Breast epithelium (tissue), 4 donors: ENCODE data around the gene SLC22A7. TPM values are rescaled to one million over a fixed set of nuclear protein-coding genes. Genes with fewer than 3 reads are reported as not detected.
"Not testable (repeated sequence)": the region's sequence is repeated elsewhere in the genome, so short reads cannot be mapped to it uniquely, and the experiment has no call there.

Source experiments
- DNase-seq, 2 donors: peaks; one replicate each; pipeline ENCODE4 v3.0.0-alpha.2; 2019; ENCODE audit warnings: low spot score in 2 of 2
- H3K27ac ChIP-seq, 2 donors: fragments of 200-600 bp; sonication (generic) in 1 of 2; one replicate each; pipeline ENCODE4 v1.5.1; 2016 to 2019; ENCODE audit warnings: mild to moderate bottlenecking in 1 of 2
- H3K27me3 ChIP-seq, 2 donors: fragments of 200-600 bp; sonication (generic) in 1 of 2; one replicate each; pipeline versions ENCODE4 v1.5.1 to v1.6.0; 2017 to 2019; ENCODE audit warnings: control low read depth in 1 of 2, mild to moderate bottlenecking in 1 of 2
- H3K36me3 ChIP-seq: fragments of 200-600 bp; one replicate; pipeline ENCODE4 v1.5.1; 2019
- H3K4me1 ChIP-seq, 2 donors: fragments of 200-600 bp; sonication (generic); one replicate each; pipeline ENCODE4 v1.5.1; 2016 to 2019; ENCODE audit warnings: control low read depth in 1 of 2
- H3K4me3 ChIP-seq, 3 donors: fragments of 200-600 bp; sonication (generic); 1 replicate in 2 of 3; 2 replicates in 1 of 3; pipeline ENCODE4 v1.5.1; 2016 to 2019; ENCODE audit warnings: mild to moderate bottlenecking in 3 of 3, moderate library complexity in 2 of 3
- H3K9me3 ChIP-seq, 2 donors: fragments of 200-600 bp; sonication (generic) in 1 of 2; one replicate each; pipeline ENCODE4 v1.5.1; 2016 to 2019; ENCODE audit warnings: control low read depth in 1 of 2
- POLR2A ChIP-seq: fragments of 450-650 bp; IDR thresholded peaks from one replicate; pipeline ENCODE4 v1.6.1; 2016; ENCODE audit warnings: antibody characterized with exemption, mild to moderate bottlenecking, moderate library complexity
- POLR2AphosphoS5 ChIP-seq, 3 donors: sonication (generic); formaldehyde crosslinking; IDR thresholded peaks; one replicate each; pipeline ENCODE4 v1.6.1; 2017; ENCODE audit warnings: antibody characterized with exemption in 3 of 3
- intact Hi-C: fragments of 100-400 bp; cut with DNase I; formaldehyde crosslinking; loops from one replicate; pipeline ENCODE4 v1.15.1; 2023; ENCODE audit warnings: low total_unique reads
- total RNA-seq, 3 donors: library from RNA; depleted of rRNA; stranded (reverse); fragments of >200 nt; gene quantifications; one replicate each; pipeline ENCODE4 v1.1.0, GENCODE V29; 2016
- TF ChIP-seq, protein P1 (sequence below), 3 donors: fragments of 450-650 bp; IDR thresholded peaks; one replicate each; pipeline ENCODE4 v1.5.1; 2016 to 2017; ENCODE audit warnings: antibody characterized with exemption in 3 of 3, mild to moderate bottlenecking in 3 of 3, moderate library complexity in 3 of 3

The SLC22A7 gene
- total RNA-seq, 3 donors from 2014 or later: not detected

DNA sequence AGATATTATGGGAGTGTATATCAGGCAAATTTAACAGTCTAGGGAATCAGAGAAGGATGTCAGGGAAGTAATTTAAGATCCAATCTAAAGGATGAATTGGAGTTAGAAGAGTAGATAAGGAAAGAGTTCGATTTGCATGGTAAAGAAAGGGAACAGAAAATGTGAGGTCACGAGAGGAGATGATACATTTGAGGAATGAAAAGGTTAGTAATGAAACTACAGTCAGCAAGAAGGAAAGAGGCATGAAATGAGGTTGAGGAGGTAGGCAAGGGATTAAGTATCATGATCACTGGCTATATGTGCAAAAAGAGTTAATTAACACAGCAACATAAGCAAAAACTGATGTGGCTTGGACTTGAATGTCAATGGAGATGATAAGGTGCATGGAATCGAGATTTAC is 49.0 kb downstream of the SLC22A7 start:
- DNase-seq: no peak
- Histone ChIP-seq H3K36me3 (peaks cover 8% of the 10 kb centered on the region), H3K27ac (no peak overlapping the region), H3K9me3 (no peaks in the 10 kb centered on the region), H3K4me1 (no peaks in the 10 kb centered on the region), H3K4me3 (no peak overlapping the region), H3K27me3 (no peaks in the 10 kb centered on the region)
- intact Hi-C loops: no loop called here
- no peak for TF ChIP-seq POLR2A
- TF ChIP-seq, protein P1, sequence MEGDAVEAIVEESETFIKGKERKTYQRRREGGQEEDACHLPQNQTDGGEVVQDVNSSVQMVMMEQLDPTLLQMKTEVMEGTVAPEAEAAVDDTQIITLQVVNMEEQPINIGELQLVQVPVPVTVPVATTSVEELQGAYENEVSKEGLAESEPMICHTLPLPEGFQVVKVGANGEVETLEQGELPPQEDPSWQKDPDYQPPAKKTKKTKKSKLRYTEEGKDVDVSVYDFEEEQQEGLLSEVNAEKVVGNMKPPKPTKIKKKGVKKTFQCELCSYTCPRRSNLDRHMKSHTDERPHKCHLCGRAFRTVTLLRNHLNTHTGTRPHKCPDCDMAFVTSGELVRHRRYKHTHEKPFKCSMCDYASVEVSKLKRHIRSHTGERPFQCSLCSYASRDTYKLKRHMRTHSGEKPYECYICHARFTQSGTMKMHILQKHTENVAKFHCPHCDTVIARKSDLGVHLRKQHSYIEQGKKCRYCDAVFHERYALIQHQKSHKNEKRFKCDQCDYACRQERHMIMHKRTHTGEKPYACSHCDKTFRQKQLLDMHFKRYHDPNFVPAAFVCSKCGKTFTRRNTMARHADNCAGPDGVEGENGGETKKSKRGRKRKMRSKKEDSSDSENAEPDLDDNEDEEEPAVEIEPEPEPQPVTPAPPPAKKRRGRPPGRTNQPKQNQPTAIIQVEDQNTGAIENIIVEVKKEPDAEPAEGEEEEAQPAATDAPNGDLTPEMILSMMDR (IDR thresholded peaks at IDR 0.05): no peak
- TF ChIP-seq POLR2AphosphoS5 (IDR thresholded peaks at IDR 0.05): no peak

DNA sequence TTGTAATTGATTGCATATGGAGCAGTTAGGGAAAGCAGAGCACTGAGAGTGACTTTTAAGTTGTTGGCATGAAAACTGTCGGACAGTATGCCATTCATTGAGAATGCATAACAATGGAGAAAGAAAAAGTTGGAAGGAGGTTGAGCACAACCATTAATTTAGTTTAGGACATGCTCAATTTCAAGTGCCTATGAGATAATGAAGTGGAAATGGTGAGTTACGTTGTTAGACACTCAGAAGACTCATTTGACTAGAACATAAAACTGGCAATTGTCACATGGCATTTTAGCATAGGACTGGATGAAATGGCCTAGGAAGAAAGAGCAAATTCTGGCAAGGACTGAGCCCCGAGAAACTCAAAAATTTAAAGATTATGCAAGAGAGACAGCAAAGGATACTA is 49.4 kb downstream of the SLC22A7 start:
- intact Hi-C loops: no loop called here

DNA sequence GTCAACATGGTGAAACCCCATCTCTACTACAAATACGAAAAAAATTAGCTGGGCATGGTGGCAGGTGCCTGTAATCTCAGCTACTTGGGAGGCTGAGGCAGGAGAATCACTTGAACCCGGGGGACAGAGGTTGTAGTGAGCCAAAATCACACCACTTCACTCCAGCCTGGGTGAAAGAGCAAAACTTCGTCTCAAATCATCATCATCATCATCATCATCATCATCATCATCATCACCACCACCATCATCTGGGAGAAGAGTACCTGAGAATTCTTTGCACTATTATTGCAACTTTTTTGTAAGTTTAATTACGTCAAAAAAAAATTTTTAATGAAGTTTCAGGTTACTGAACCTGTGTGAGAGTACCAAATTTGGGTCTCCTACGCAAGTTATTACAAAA is 53.9 kb downstream of the SLC22A7 start:
- DNase-seq, H3K4me1 ChIP-seq, H3K4me3 ChIP-seq, intact Hi-C loops, H3K27me3 ChIP-seq, H3K27ac ChIP-seq, H3K9me3 ChIP-seq: not testable (repeated sequence)
- peaks cover 14% of the 10 kb centered on the region for H3K36me3 ChIP-seq

More for the DNA sequence above, 49.4 kb downstream of the SLC22A7 start:
- Histone ChIP-seq H3K27ac (no peak overlapping the region), H3K9me3 (no peaks in the 10 kb centered on the region), H3K27me3 (no peaks in the 10 kb centered on the region), H3K4me3 (no peak overlapping the region), H3K4me1 (no peaks in the 10 kb centered on the region), H3K36me3 (peaks cover 8% of the 10 kb centered on the region)
- TF ChIP-seq, protein P1 (IDR thresholded peaks at IDR 0.05): no peak
- TF ChIP-seq POLR2AphosphoS5 (IDR thresholded peaks at IDR 0.05): no peak
- no peak for TF ChIP-seq POLR2A
- DNase-seq: no peak

Other genes with a start within 250 kb of the SLC22A7 start
- 10 to 100 TPM; 12.6 to 21.4 (median 19.3) TPM for gene CUL7, start 244.4 kb upstream of the SLC22A7 start, total RNA-seq
- gene MRPL2, start 238.8 kb upstream of the SLC22A7 start, total RNA-seq: 10 to 100 TPM; 17.9 to 32.1 (median 29.1) TPM
- 10 to 100 TPM; 20.5 to 33.7 (median 21.0) TPM for gene KLC4, start 238.6 kb upstream of the SLC22A7 start, total RNA-seq
- gene PTK7, start 221.9 kb upstream of the SLC22A7 start, total RNA-seq: 10 to 100 TPM in 2 of 3 donors, 1 to 10 TPM in 1; 7.0 to 57.1 (median 52.1) TPM
- 10 to 100 TPM; 18.1 to 32.1 (median 28.5) TPM for gene SRF, start 127.0 kb upstream of the SLC22A7 start, total RNA-seq
- gene CUL9, start 116.1 kb upstream of the SLC22A7 start, total RNA-seq: 10 to 100 TPM; 25.1 to 47.5 (median 43.3) TPM
- 10 to 100 TPM; 46.5 to 61.1 (median 53.7) TPM for gene DNPH1, start 68.8 kb upstream of the SLC22A7 start, total RNA-seq
- gene TTBK1, start 54.8 kb upstream of the SLC22A7 start, total RNA-seq: under 1 TPM in 1 of 3 donors, not detected in 2; under 0.01 TPM
- 1 to 10 TPM; 1.6 to 2.1 (median 1.9) TPM for gene CRIP3, start 10.6 kb downstream of the SLC22A7 start, total RNA-seq
- 10 to 100 TPM; 15.4 to 19.5 (median 17.4) TPM for gene ZNF318, start 71.4 kb downstream of the SLC22A7 start, total RNA-seq
- 10 to 100 TPM in 2 of 3 donors, 1 to 10 TPM in 1; 9.0 to 19.9 (median 12.1) TPM for gene ABCC10, start 129.3 kb downstream of the SLC22A7 start, total RNA-seq
- 1 to 10 TPM in 2 of 3 donors, not detected in 1; 3.6 to 8.9 TPM for gene DLK2, start 157.3 kb downstream of the SLC22A7 start, total RNA-seq
- 10 to 100 TPM; 18.6 to 21.8 (median 21.3) TPM for gene TJAP1, start 179.3 kb downstream of the SLC22A7 start, total RNA-seq
- gene LRRC73, start 212.1 kb downstream of the SLC22A7 start, total RNA-seq: under 1 TPM in 2 of 3 donors, not detected in 1; 0.29 to 0.33 TPM
- 100 to 1,000 TPM in 1 of 3 donors, 10 to 100 TPM in 2; 89.5 to 100 (median 96.2) TPM for gene YIPF3, start 218.7 kb downstream of the SLC22A7 start, total RNA-seq
- gene POLR1C, start 218.8 kb downstream of the SLC22A7 start, total RNA-seq: 10 to 100 TPM; 18.9 to 38.8 (median 38.7) TPM